Transverse colon (tissue), 4 donors: ENCODE results near the gene EWSR1. TPM values are rescaled to one million over a fixed set of nuclear protein-coding genes. Genes with fewer than 3 reads are reported as not detected.

Source experiments
- DNase-seq: peaks from one replicate; pipeline ENCODE4 v3.0.0-alpha.2; 2019
- H3K27ac ChIP-seq, 4 donors: fragments of 200-600 bp; sonication (generic); 2 replicates each; pipeline ENCODE4 v1.5.1; 2016 to 2018; ENCODE audit warnings: inconsistent platforms in 4 of 4
- H3K27me3 ChIP-seq: fragments of 200-600 bp; sonication (generic); 2 replicates; pipeline ENCODE4 v1.5.1; 2017; ENCODE audit warnings: inconsistent platforms
- H3K36me3 ChIP-seq, 4 donors: fragments of 200-600 bp; sonication (generic); 2 replicates each; pipeline ENCODE4 v1.5.1; 2017 to 2019; ENCODE audit warnings: inconsistent platforms in 4 of 4
- H3K4me1 ChIP-seq, 4 donors: fragments of 200-600 bp; sonication (generic); 2 replicates each; pipeline ENCODE4 v1.5.1; 2017 to 2020; ENCODE audit warnings: inconsistent platforms in 4 of 4
- H3K4me3 ChIP-seq, 4 donors: fragments of 200-600 bp; sonication (generic); 1 replicate in 1 of 4; 2 replicates in 3 of 4; pipeline versions ENCODE4 v1.5.1 to v1.6.1; 2017 to 2019; ENCODE audit warnings: inconsistent platforms in 4 of 4
- H3K9me3 ChIP-seq, 2 donors: fragments of 200-600 bp; sonication (generic); 2 replicates each; pipeline ENCODE4 v1.5.1; 2017 to 2019; ENCODE audit warnings: inconsistent platforms in 2 of 2
- CTCF ChIP-seq, 5 experiments: fragments of 200-600 bp in 3 of 5; fragments of 450-650 bp in 2 of 5; sonication (generic) in 3 of 5; IDR thresholded peaks; 1 replicate in 2 of 5; 2 replicates in 3 of 5; pipeline ENCODE4 v1.5.1; 2016 to 2017; ENCODE audit warnings: antibody characterized with exemption in 5 of 5, inconsistent platforms in 3 of 5, mild to moderate bottlenecking in 2 of 5, moderate library complexity in 1 of 5
- EP300 ChIP-seq: sonication (generic); formaldehyde crosslinking; IDR thresholded peaks from one replicate; pipeline ENCODE4 v1.6.1; 2017; ENCODE audit warnings: antibody characterized with exemption, low read depth
- POLR2A ChIP-seq: fragments of 450-650 bp; IDR thresholded peaks from one replicate; pipeline ENCODE4 v1.6.1; 2016; ENCODE audit warnings: antibody characterized with exemption, mild to moderate bottlenecking, moderate library complexity
- POLR2AphosphoS5 ChIP-seq, 3 donors: sonication (generic); formaldehyde crosslinking; IDR thresholded peaks; one replicate each; pipeline ENCODE4 v1.6.1; 2016; ENCODE audit warnings: antibody characterized with exemption in 3 of 3
- WGBS, 2 donors: methylation state at CpG; one replicate each; pipeline ENCODE4 v1.1.5; 2018; ENCODE audit warnings: low coverage in 1 of 2; 5-methylcytosine and 5-hydroxymethylcytosine counted together
- in situ Hi-C, 4 donors: fragments of 200-750 bp; cut with MboI; loops; one replicate each; pipeline versions ENCODE4 v1.15.0 to v1.15.1; 2017; ENCODE audit warnings: low sequenced_read_pairs in 3 of 4, low pct_ligation_motif_present in 1 of 4, low pct_unique_long_range_greater_than_20kb in 1 of 4
- intact Hi-C: fragments of 100-400 bp; cut with DNase I; formaldehyde crosslinking; loops from one replicate; pipeline ENCODE4 v1.15.1; 2023; ENCODE audit warnings: low total_unique reads
- total RNA-seq, 4 donors: library from RNA; depleted of rRNA; stranded (reverse); fragments of >200 nt; gene quantifications; one replicate each; pipeline ENCODE4 v1.1.0, GENCODE V29; 2016

The EWSR1 gene
- total RNA-seq, 4 donors from 2014 or later = 196 to 318 (median 205) TPM

- DNase-seq = no peak
- WGBS, 2 donors = 94% methylated on average over 18 of the region's 18 CpGs; no CpG with 5 or more reads in 1 of the 2 donors
Observed at GRCh38 chr22:29317827-29318454, 49.9 kb downstream of the EWSR1 start.

DNA sequence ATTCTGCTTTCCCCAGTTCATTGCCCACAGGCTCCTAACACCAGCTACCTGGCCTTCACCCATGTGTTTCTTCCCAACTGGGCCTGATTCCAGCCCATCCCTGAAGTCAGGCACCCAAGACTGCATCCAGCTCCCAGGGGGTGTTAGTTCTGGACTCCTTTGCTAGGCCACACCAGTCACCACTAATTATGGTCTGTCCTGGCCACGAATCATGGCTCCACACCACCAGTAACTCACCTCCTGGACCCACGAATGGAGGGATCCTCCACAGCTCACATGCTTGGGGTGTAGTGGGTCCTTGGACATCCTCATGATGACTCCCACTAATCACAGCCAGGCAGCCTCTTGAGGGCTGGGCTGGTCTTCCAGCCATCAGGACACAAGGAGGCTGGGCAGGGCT, 51.0 kb downstream of the EWSR1 start:
- Histone ChIP-seq H3K4me1 (peaks cover 12 to 20% (median 19%) of the 10 kb centered on the region in 4 donors), H3K36me3 (no peaks in the 10 kb centered on the region), H3K4me3 (no peak overlapping the region), H3K27ac (no peak overlapping the region), H3K9me3 (no peaks in the 10 kb centered on the region), H3K27me3 (peaks cover 33% of the 10 kb centered on the region)
- no peak for DNase-seq
- in situ Hi-C loops = no loop called here
- intact Hi-C loops = no loop called here
- WGBS, 2 donors = 70% methylated on average over 2 of the region's 2 CpGs; no CpG with 5 or more reads in 1 of the 2 donors
- TF ChIP-seq POLR2AphosphoS5 (IDR thresholded peaks at IDR 0.05) = no peak
- TF ChIP-seq EP300 = no peak
- no peak for TF ChIP-seq POLR2A
- TF ChIP-seq CTCF (IDR thresholded peaks at IDR 0.05) = no peak

More at GRCh38 chr22:29317827-29318454, 49.9 kb downstream of the EWSR1 start:
- in situ Hi-C loops (no loop called here), intact Hi-C loops (no loop called here)
- H3K27me3 ChIP-seq = peaks cover 42% of the 10 kb centered on the region
- H3K9me3 ChIP-seq = no peaks in the 10 kb centered on the region
- peaks cover 24 to 31% (median 30%) of the 10 kb centered on the region in 4 donors for H3K4me1 ChIP-seq
- no peak overlapping the region for H3K4me3 ChIP-seq
- H3K36me3 ChIP-seq = no peaks in the 10 kb centered on the region
- TF ChIP-seq CTCF (IDR thresholded peaks at IDR 0.05) (no peak), EP300 (no peak)
- H3K27ac ChIP-seq = no peak overlapping the region

GRCh38 chr22:29320546-29320945, 52.5 kb downstream of the EWSR1 start:
- WGBS, 2 donors = 40 to 55% methylated on average over 1 of the region's 1 CpG

DNA sequence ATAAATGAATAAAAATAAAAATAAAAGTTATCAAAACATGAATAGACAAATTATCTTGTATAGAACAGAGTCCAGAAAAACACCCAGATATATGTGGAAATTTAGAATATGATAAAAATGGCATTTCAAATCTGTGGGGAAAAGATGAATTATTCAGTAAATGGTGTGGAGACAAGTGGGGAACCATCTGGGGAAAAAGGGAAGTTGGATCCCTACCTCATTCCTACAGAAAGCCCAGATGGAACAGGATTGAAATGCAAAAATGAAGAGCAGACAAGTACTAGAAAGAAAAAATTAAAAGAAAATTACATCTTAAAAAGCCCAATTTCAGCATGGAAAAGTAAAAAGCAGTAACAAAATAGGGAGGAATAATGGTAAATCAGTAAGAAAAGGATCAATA, 55.6 kb downstream of the EWSR1 start:
- in situ Hi-C loops (no loop called here), intact Hi-C loops (no loop called here)
- no peak for DNase-seq
- TF ChIP-seq POLR2AphosphoS5 (IDR thresholded peaks at IDR 0.05) (no peak), CTCF (IDR thresholded peaks at IDR 0.05) (no peak)
- H3K27me3 ChIP-seq = no peaks in the 10 kb centered on the region
- H3K27ac ChIP-seq = no peak overlapping the region
- H3K36me3 ChIP-seq = peaks cover 0 to 8% (median 2%) of the 10 kb centered on the region in 4 donors
- no peak overlapping the region for H3K4me3 ChIP-seq
- H3K9me3 ChIP-seq = no peaks in the 10 kb centered on the region
- H3K4me1 ChIP-seq = no peaks in the 10 kb centered on the region

More at GRCh38 chr22:29320546-29320945, 52.5 kb downstream of the EWSR1 start:
- no peak for DNase-seq
- Histone ChIP-seq H3K9me3 (no peaks in the 10 kb centered on the region), H3K4me3 (no peak overlapping the region), H3K36me3 (no peaks in the 10 kb centered on the region), H3K27me3 (peaks cover 18% of the 10 kb centered on the region), H3K27ac (no peak overlapping the region), H3K4me1 (peaks cover 3 to 5% (median 4%) of the 10 kb centered on the region in 4 donors)
- intact Hi-C loops = no loop called here
- no peak for TF ChIP-seq POLR2AphosphoS5 (IDR thresholded peaks at IDR 0.05)
- TF ChIP-seq POLR2A = no peak
- TF ChIP-seq CTCF (IDR thresholded peaks at IDR 0.05) = no peak
- TF ChIP-seq EP300 = no peak
- in situ Hi-C loops = no loop called here
